Osteoblast (primary cell): ENCODE measurements around the gene SBK2. TPM values are rescaled to one million over a fixed set of nuclear protein-coding genes. Genes with fewer than 3 reads are reported as not detected.

Source experiments
- DNase-seq: peaks from one replicate; pipeline ENCODE4 v3.0.0; 2011; ENCODE audit warnings: low spot score, mixed read lengths; ENCODE audit not compliant: insufficient read length; ENCODE audit errors: missing footprints
- H2AFZ ChIP-seq: 2 replicates; pipeline ENCODE4 v1.6.0; 2011; ENCODE audit warnings: mild to moderate bottlenecking, low read length
- H3K27ac ChIP-seq: 2 replicates; pipeline ENCODE4 v1.5.1; 2011; ENCODE audit warnings: mild to moderate bottlenecking, low read depth, low read length, moderate library complexity
- H3K27me3 ChIP-seq: 2 replicates; pipeline ENCODE4 v1.6.0; 2012; ENCODE audit warnings: mild to moderate bottlenecking, control low read depth, inconsistent platforms, low read length, moderate library complexity; ENCODE audit not compliant: insufficient read depth
- H3K36me3 ChIP-seq: 2 replicates; pipeline ENCODE4 v1.5.1; 2011; ENCODE audit warnings: mild to moderate bottlenecking, low read length, control low read depth, moderate library complexity; ENCODE audit not compliant: insufficient read depth
- H3K4me1 ChIP-seq: 2 replicates; pipeline ENCODE4 v1.5.1; 2011; ENCODE audit warnings: mild to moderate bottlenecking, low read length, control low read depth, moderate library complexity; ENCODE audit not compliant: insufficient read depth
- H3K4me2 ChIP-seq: 2 replicates; pipeline ENCODE4 v1.6.0; 2011; ENCODE audit warnings: mild to moderate bottlenecking, low read length; ENCODE audit not compliant: insufficient read depth
- H3K4me3 ChIP-seq: fragments of 200-600 bp; sonication (generic); 3 replicates; pipeline ENCODE4 v1.5.1; 2012; ENCODE audit warnings: mild to moderate bottlenecking, low read length, inconsistent platforms; ENCODE audit not compliant: insufficient read depth
- H3K79me2 ChIP-seq: 2 replicates; pipeline ENCODE4 v1.6.0; 2012; ENCODE audit warnings: mild to moderate bottlenecking, low read length, control low read depth, inconsistent platforms; ENCODE audit not compliant: insufficient read depth
- H3K9me3 ChIP-seq: 2 replicates; pipeline ENCODE4 v1.5.1; 2011; ENCODE audit warnings: low read depth, low read length, control low read depth
- H4K20me1 ChIP-seq: 2 replicates; pipeline ENCODE4 v1.6.0; 2012; ENCODE audit warnings: mild to moderate bottlenecking, low read length, control low read depth; ENCODE audit not compliant: insufficient read depth
- total RNA-seq: library from RNA; depleted of rRNA; stranded (reverse); fragments of >200 nt; gene quantifications from 2 replicates; pipeline ENCODE4 v1.2.3, GENCODE V29; 2012
- TF ChIP-seq, protein P1 (sequence below): IDR thresholded peaks from 2 replicates; pipeline ENCODE4 v1.5.1; 2011; ENCODE audit warnings: mild to moderate bottlenecking, low read depth, low read length, moderate library complexity; ENCODE audit errors: extremely low read depth

Gene SBK2
- total RNA-seq, 1 donor, result not detected

- no peak overlapping the region for H2AFZ ChIP-seq
- TF ChIP-seq, protein P1, sequence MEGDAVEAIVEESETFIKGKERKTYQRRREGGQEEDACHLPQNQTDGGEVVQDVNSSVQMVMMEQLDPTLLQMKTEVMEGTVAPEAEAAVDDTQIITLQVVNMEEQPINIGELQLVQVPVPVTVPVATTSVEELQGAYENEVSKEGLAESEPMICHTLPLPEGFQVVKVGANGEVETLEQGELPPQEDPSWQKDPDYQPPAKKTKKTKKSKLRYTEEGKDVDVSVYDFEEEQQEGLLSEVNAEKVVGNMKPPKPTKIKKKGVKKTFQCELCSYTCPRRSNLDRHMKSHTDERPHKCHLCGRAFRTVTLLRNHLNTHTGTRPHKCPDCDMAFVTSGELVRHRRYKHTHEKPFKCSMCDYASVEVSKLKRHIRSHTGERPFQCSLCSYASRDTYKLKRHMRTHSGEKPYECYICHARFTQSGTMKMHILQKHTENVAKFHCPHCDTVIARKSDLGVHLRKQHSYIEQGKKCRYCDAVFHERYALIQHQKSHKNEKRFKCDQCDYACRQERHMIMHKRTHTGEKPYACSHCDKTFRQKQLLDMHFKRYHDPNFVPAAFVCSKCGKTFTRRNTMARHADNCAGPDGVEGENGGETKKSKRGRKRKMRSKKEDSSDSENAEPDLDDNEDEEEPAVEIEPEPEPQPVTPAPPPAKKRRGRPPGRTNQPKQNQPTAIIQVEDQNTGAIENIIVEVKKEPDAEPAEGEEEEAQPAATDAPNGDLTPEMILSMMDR, result no peak
- DNase-seq, result peak; percentile 68
- no peak overlapping the region for H3K4me2 ChIP-seq
- no peaks in the 10 kb centered on the region for H3K27me3 ChIP-seq
- no peaks in the 10 kb centered on the region for H3K9me3 ChIP-seq
- H4K20me1 ChIP-seq, result no peaks in the 10 kb centered on the region
- peaks cover 3% of the 10 kb centered on the region for H3K4me1 ChIP-seq
- no peaks in the 10 kb centered on the region for H3K79me2 ChIP-seq
- H3K36me3 ChIP-seq, result no peaks in the 10 kb centered on the region
- no peak overlapping the region for H3K4me3 ChIP-seq
- H3K27ac ChIP-seq, result no peak overlapping the region
Observed at GRCh38 chr19:55530996-55531395, 5.9 kb downstream of the SBK2 start.

- Histone ChIP-seq H3K36me3 (no peaks in the 10 kb centered on the region), H3K4me3 (no peak overlapping the region), H3K9me3 (no peaks in the 10 kb centered on the region), H3K27me3 (no peaks in the 10 kb centered on the region), H3K4me1 (peaks cover 3% of the 10 kb centered on the region), H3K27ac (no peak overlapping the region), H3K4me2 (no peak overlapping the region), H4K20me1 (no peaks in the 10 kb centered on the region), H2AFZ (no peak overlapping the region), H3K79me2 (no peaks in the 10 kb centered on the region)
- TF ChIP-seq, protein P1, result no peak
- DNase-seq, result peak; percentile 69
Observed at GRCh38 chr19:55529636-55530234, 7.2 kb downstream of the SBK2 start.

GRCh38 chr19:55528030-55528803, 8.7 kb downstream of the SBK2 start:
- Histone ChIP-seq H4K20me1 (no peaks in the 10 kb centered on the region), H3K79me2 (no peaks in the 10 kb centered on the region), H3K27ac (no peak overlapping the region), H3K9me3 (no peaks in the 10 kb centered on the region), H3K27me3 (no peaks in the 10 kb centered on the region), H3K4me3 (no peak overlapping the region), H3K4me2 (peak overlapping the region; percentile 11), H2AFZ (peak overlapping the region; percentile 2), H3K36me3 (no peaks in the 10 kb centered on the region), H3K4me1 (peaks cover 3% of the 10 kb centered on the region)
- TF ChIP-seq, protein P1, result peak; percentile 12
- DNase-seq, result peak; percentile 81
